Measurements from ENCODE around the gene CXCL12.

The CXCL12 gene

GRCh38 chr10:44418637-44419036 lies 33.7 kb upstream of the CXCL12 start:
- no peaks in the 10 kb centered on the region for H3K36me3 ChIP-seq (ENCODE audit: control insufficient read depth, insufficient read depth, low read length)
- no peak overlapping the region for H3K27ac ChIP-seq (ENCODE audit: low read depth, low read length, severe bottlenecking)
- no peak overlapping the region for H3K4me3 ChIP-seq (ENCODE audit: extremely low read depth, insufficient read depth, low read length, poor library complexity, severe bottlenecking)
- no peaks in the 10 kb centered on the region for H3K9me3 ChIP-seq (ENCODE audit: control insufficient read depth, low read length)
- H3K4me1 ChIP-seq (ENCODE audit: control insufficient read depth, insufficient read depth, low read length, poor library complexity, severe bottlenecking), result no peaks in the 10 kb centered on the region
- 87 to 93% methylated on average over 5 to 8 of the region's 8 CpGs for WGBS, 2 experiments (ENCODE audit: insufficient coverage in 2 of 2)

- Histone ChIP-seq H3K36me3 (ENCODE audit: control insufficient read depth, insufficient read depth, low read length) (no peaks in the 10 kb centered on the region), H3K27ac (ENCODE audit: low read depth, low read length, severe bottlenecking) (no peak overlapping the region), H3K4me3 (ENCODE audit: extremely low read depth, insufficient read depth, low read length, poor library complexity, severe bottlenecking) (no peak overlapping the region), H3K9me3 (ENCODE audit: control insufficient read depth, low read length) (no peaks in the 10 kb centered on the region), H3K4me1 (ENCODE audit: control insufficient read depth, insufficient read depth, low read length, poor library complexity, severe bottlenecking) (no peaks in the 10 kb centered on the region)
- WGBS, 2 experiments (ENCODE audit: insufficient coverage in 2 of 2), result 83 to 91% methylated on average over 3 of the region's 4 CpGs
These were observed 32.9 kb upstream of the CXCL12 start for GRCh38 chr10:44417761-44418160.

- Histone ChIP-seq H3K4me3 (ENCODE audit: extremely low read depth, insufficient read depth, low read length, poor library complexity, severe bottlenecking) (no peak overlapping the region), H3K36me3 (ENCODE audit: control insufficient read depth, insufficient read depth, low read length) (no peaks in the 10 kb centered on the region), H3K27ac (ENCODE audit: low read depth, low read length, severe bottlenecking) (no peak overlapping the region), H3K4me1 (ENCODE audit: control insufficient read depth, insufficient read depth, low read length, poor library complexity, severe bottlenecking) (no peaks in the 10 kb centered on the region), H3K9me3 (ENCODE audit: control insufficient read depth, low read length) (no peaks in the 10 kb centered on the region)
- WGBS, 2 experiments (ENCODE audit: insufficient coverage in 2 of 2), result 67 to 86% methylated on average over 1 of the region's 2 CpGs
These were observed 32.0 kb upstream of the CXCL12 start for GRCh38 chr10:44416936-44417335.

- Histone ChIP-seq H3K27ac (ENCODE audit: low read depth, low read length, severe bottlenecking) (no peak overlapping the region), H3K36me3 (ENCODE audit: control insufficient read depth, insufficient read depth, low read length) (no peaks in the 10 kb centered on the region), H3K9me3 (ENCODE audit: control insufficient read depth, low read length) (no peaks in the 10 kb centered on the region), H3K4me3 (ENCODE audit: extremely low read depth, insufficient read depth, low read length, poor library complexity, severe bottlenecking) (no peak overlapping the region), H3K4me1 (ENCODE audit: control insufficient read depth, insufficient read depth, low read length, poor library complexity, severe bottlenecking) (no peaks in the 10 kb centered on the region)
- 74 to 88% methylated on average over 4 to 5 of the region's 7 CpGs for WGBS, 2 experiments (ENCODE audit: insufficient coverage in 2 of 2)
These were observed 31.3 kb upstream of the CXCL12 start for GRCh38 chr10:44416021-44416771.

- Histone ChIP-seq H3K4me1 (ENCODE audit: control insufficient read depth, insufficient read depth, low read length, poor library complexity, severe bottlenecking) (no peaks in the 10 kb centered on the region), H3K36me3 (ENCODE audit: control insufficient read depth, insufficient read depth, low read length) (no peaks in the 10 kb centered on the region), H3K27ac (ENCODE audit: low read depth, low read length, severe bottlenecking) (no peak overlapping the region), H3K9me3 (ENCODE audit: control insufficient read depth, low read length) (no peaks in the 10 kb centered on the region), H3K4me3 (ENCODE audit: extremely low read depth, insufficient read depth, low read length, poor library complexity, severe bottlenecking) (no peak overlapping the region)
- no CpG with 5 or more reads among the region's 2 CpGs for WGBS, 2 experiments (ENCODE audit: insufficient coverage in 2 of 2)
These were observed 30.2 kb upstream of the CXCL12 start for GRCh38 chr10:44415121-44415520.

- 78 to 88% methylated on average over 1 of the region's 1 CpG for WGBS, 2 experiments (ENCODE audit: insufficient coverage in 2 of 2)
- Histone ChIP-seq H3K4me1 (ENCODE audit: control insufficient read depth, insufficient read depth, low read length, poor library complexity, severe bottlenecking) (no peaks in the 10 kb centered on the region), H3K27ac (ENCODE audit: low read depth, low read length, severe bottlenecking) (no peak overlapping the region), H3K4me3 (ENCODE audit: extremely low read depth, insufficient read depth, low read length, poor library complexity, severe bottlenecking) (no peak overlapping the region), H3K9me3 (ENCODE audit: control insufficient read depth, low read length) (no peaks in the 10 kb centered on the region), H3K36me3 (ENCODE audit: control insufficient read depth, insufficient read depth, low read length) (no peaks in the 10 kb centered on the region)
These were observed 28.5 kb upstream of the CXCL12 start for GRCh38 chr10:44413416-44413815.

- no peaks in the 10 kb centered on the region for H3K4me1 ChIP-seq (ENCODE audit: control insufficient read depth, insufficient read depth, low read length, poor library complexity, severe bottlenecking)
These were observed 26.4 kb upstream of the CXCL12 start for GRCh38 chr10:44411251-44411650.

GRCh38 chr10:44404741-44405437 lies 20.0 kb upstream of the CXCL12 start:
- Histone ChIP-seq H3K4me1 (ENCODE audit: control insufficient read depth, insufficient read depth, low read length, poor library complexity, severe bottlenecking) (no peaks in the 10 kb centered on the region), H3K4me3 (ENCODE audit: extremely low read depth, insufficient read depth, low read length, poor library complexity, severe bottlenecking) (no peak overlapping the region), H3K9me3 (ENCODE audit: control insufficient read depth, low read length) (no peaks in the 10 kb centered on the region), H3K27ac (ENCODE audit: low read depth, low read length, severe bottlenecking) (no peak overlapping the region), H3K36me3 (ENCODE audit: control insufficient read depth, insufficient read depth, low read length) (no peaks in the 10 kb centered on the region)
- WGBS, 2 experiments (ENCODE audit: insufficient coverage in 2 of 2), result 60% methylated on average over 1 of the region's 2 CpGs; no CpG with 5 or more reads in 1 of the 2 experiments

More at GRCh38 chr10:44411251-44411650, 26.4 kb upstream of the CXCL12 start:
- Histone ChIP-seq H3K27ac (ENCODE audit: low read depth, low read length, severe bottlenecking) (no peak overlapping the region), H3K9me3 (ENCODE audit: control insufficient read depth, low read length) (no peaks in the 10 kb centered on the region), H3K36me3 (ENCODE audit: control insufficient read depth, insufficient read depth, low read length) (no peaks in the 10 kb centered on the region), H3K4me3 (ENCODE audit: extremely low read depth, insufficient read depth, low read length, poor library complexity, severe bottlenecking) (no peak overlapping the region)
- 88 to 100% methylated on average over 4 of the region's 5 CpGs for WGBS, 2 experiments (ENCODE audit: insufficient coverage in 2 of 2)

- H3K9me3 ChIP-seq (ENCODE audit: control insufficient read depth, low read length), result no peaks in the 10 kb centered on the region
- H3K36me3 ChIP-seq (ENCODE audit: control insufficient read depth, insufficient read depth, low read length), result no peaks in the 10 kb centered on the region
- H3K27ac ChIP-seq (ENCODE audit: low read depth, low read length, severe bottlenecking), result no peak overlapping the region
- H3K4me1 ChIP-seq (ENCODE audit: control insufficient read depth, insufficient read depth, low read length, poor library complexity, severe bottlenecking), result no peaks in the 10 kb centered on the region
- WGBS, 2 experiments (ENCODE audit: insufficient coverage in 2 of 2), result 86 to 91% methylated on average over 5 to 6 of the region's 6 CpGs
- no peak overlapping the region for H3K4me3 ChIP-seq (ENCODE audit: extremely low read depth, insufficient read depth, low read length, poor library complexity, severe bottlenecking)
These were observed 17.7 kb upstream of the CXCL12 start for GRCh38 chr10:44402465-44403195.

GRCh38 chr10:44400541-44400940 lies 15.6 kb upstream of the CXCL12 start:
- no peaks in the 10 kb centered on the region for H3K9me3 ChIP-seq (ENCODE audit: control insufficient read depth, low read length)
- WGBS, 2 experiments (ENCODE audit: insufficient coverage in 2 of 2), result 40% methylated on average over 2 of the region's 4 CpGs; no CpG with 5 or more reads in 1 of the 2 experiments
- no peaks in the 10 kb centered on the region for H3K36me3 ChIP-seq (ENCODE audit: control insufficient read depth, insufficient read depth, low read length)
- H3K4me1 ChIP-seq (ENCODE audit: control insufficient read depth, insufficient read depth, low read length, poor library complexity, severe bottlenecking), result no peaks in the 10 kb centered on the region
- H3K4me3 ChIP-seq (ENCODE audit: extremely low read depth, insufficient read depth, low read length, poor library complexity, severe bottlenecking), result no peak overlapping the region
- no peak overlapping the region for H3K27ac ChIP-seq (ENCODE audit: low read depth, low read length, severe bottlenecking)

Data from mesodermal cell (in vitro differentiated cells).